Measurements from ENCODE around the gene UTS2R. TPM values are rescaled to one million over a fixed set of nuclear protein-coding genes. Genes with fewer than 3 reads are reported as not detected.
"Not testable (repeated sequence)": the region's sequence is repeated elsewhere in the genome, so short reads cannot be mapped to it uniquely, and the experiment has no call there.

Gene UTS2R
- total RNA-seq, 1 donor from 2014 or later, result not detected

DNA sequence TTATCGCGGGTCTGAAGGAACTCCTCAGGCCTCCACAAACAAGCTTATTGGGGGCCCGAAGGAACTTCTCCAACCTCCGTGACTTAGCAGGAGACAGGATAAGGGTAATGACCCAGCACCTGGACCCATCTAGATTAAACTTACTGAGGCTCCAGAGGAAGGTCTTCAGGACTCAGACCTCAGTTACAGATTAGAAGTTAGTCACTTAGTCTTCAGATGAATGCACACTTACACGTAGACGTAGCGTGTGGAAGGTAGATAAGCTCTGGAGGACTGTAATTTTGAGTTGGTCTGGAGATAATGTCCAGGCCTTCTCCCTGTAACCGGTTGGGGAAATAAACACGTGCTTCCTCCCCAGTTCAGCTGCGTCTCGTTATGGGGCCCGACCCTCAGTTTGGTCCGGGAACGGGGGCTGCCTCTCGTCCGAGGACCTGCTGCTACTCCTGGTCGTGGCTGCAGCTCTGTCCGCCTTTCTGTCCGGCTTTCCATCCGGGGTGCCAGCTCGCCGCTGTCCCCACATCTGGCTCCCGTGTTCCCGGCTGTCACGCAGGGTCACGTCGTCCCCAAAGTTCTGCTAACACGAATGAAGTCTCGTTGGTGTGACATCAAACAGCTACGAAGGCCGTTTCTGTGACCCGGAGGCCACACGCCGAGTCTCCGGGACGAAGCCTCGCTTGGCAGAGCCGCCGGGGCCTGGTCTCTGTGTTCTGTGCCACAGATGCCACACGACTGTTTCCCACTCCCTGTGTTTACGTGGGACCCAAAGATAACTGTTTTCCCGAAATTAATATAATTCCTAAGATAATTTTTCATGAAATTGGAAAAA lies 26.2 kb upstream of the UTS2R start:
- no peak for DNase-seq
- ATAC-seq, result no peak
- TF ChIP-seq CTCF (IDR thresholded peaks at IDR 0.05), result no peak
- no peak overlapping the region for H3K27ac ChIP-seq
- no peaks in the 10 kb centered on the region for H3K4me1 ChIP-seq
- H3K4me3 ChIP-seq, result no peak overlapping the region
- H3K36me3 ChIP-seq, result no peaks in the 10 kb centered on the region
- intact Hi-C loops (cut with DNase I), result no loop called here
- H3K9me3 ChIP-seq, result no peaks in the 10 kb centered on the region
- peaks cover 8% of the 10 kb centered on the region for H3K27me3 ChIP-seq

DNA sequence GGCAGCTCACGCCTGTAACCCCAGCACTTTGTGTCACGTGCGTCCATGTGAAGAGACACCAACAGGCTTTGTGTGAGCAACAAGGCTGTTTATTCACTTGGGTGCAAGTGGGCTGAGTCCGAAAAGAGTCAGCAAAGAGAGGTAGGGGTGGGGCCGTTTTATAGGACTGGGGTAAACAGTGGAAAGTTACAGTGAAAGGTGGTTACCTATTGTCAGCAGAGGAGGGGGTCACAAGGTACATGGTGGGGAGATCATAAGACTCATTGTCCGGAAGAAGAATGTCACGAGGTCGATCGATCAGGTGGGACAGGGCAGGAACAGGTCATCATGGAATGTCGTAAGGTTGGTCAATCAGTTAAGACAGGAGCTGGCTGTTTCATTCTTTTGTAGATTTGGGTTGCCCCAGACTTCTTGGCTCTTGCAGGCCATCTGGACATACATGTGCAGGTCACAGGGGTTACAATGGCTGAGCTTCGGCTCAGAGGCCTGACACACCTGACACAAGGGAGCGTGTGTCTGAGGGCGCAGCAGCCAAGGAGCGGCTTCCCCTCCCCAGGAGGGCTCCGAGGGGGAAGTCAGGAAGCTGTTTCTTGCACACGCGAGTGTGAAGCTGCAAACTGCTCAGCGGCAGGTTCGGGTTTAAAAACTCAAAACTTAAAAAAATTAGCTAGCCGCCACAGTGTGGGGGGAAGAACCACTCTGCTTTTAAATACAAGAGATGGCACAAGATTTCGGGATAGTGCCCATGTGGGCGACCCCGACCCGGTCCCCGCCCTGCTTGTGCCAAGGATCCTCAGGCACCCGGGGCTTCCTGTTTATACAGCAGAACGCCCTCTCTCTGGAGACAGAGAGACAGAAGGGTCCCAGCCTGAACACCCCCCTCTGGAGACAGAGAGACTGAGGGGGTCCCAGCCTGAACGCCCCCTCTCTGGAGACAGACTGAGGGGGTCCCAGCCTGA lies 24.9 kb upstream of the UTS2R start:
- Histone ChIP-seq H3K36me3 (no peaks in the 10 kb centered on the region), H3K4me3 (no peak overlapping the region), H3K9me3 (no peaks in the 10 kb centered on the region), H3K27ac (no peak overlapping the region), H3K4me1 (no peaks in the 10 kb centered on the region), H3K27me3 (peaks cover 14% of the 10 kb centered on the region)
- intact Hi-C loops (cut with DNase I), result no loop called here
- TF ChIP-seq CTCF (IDR thresholded peaks at IDR 0.05), result no peak
- no peak for ATAC-seq
- no peak for DNase-seq

DNA sequence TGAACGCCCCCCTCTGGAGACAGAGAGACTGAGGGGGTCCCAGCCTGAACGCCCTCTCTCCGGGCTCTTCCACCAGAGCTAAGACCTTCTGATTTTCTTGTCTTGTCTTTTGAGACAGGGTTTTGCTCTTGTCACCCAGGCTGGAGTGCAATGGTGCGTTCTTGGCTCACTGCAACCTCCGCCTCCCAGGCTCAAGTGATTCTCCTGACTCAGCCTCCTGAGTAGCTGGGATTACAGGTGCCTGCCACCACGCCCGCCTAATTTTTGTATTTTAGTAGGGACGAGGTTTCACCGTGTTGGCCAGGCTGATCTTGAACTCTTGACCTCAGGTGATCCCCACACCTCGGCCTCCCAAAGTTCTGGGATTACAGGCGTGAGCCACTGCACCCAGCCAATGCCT lies 23.6 kb upstream of the UTS2R start:
- H3K27ac ChIP-seq; H3K4me3 ChIP-seq; intact Hi-C loops (cut with DNase I); H3K9me3 ChIP-seq; H3K4me1 ChIP-seq; DNase-seq; H3K36me3 ChIP-seq; ATAC-seq: not testable (repeated sequence)
- H3K27me3 ChIP-seq, result peaks cover 14% of the 10 kb centered on the region

GRCh38 chr17:82348434-82348833 lies 23.1 kb upstream of the UTS2R start:
- intact Hi-C loops (cut with DNase I), result no loop called here
- ATAC-seq (no peak), DNase-seq (no peak)
- Histone ChIP-seq H3K27ac (no peak overlapping the region), H3K4me1 (no peaks in the 10 kb centered on the region), H3K4me3 (no peak overlapping the region), H3K9me3 (no peaks in the 10 kb centered on the region), H3K36me3 (no peaks in the 10 kb centered on the region), H3K27me3 (peaks cover 14% of the 10 kb centered on the region)
- no peak for TF ChIP-seq CTCF (IDR thresholded peaks at IDR 0.05)

DNA sequence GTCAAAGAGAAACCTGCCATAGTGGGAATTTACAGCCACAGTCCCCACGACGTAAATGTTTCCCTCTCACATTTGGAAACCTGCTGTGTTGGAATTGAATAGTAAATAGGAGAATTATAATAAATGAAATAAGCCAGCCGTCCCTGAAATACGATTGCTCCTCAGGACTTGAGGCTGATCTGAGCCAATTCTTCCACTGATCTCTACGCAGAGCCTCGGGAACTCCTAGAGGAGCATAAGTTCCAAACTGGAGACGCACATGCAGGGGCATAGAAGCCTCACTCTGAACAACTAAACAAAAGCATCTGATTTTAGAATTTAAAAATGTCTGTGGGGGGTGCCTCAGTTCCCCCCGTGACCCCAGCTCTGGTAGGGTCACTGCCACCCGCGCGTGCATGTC lies 22.7 kb upstream of the UTS2R start:
- intact Hi-C loops (cut with DNase I), result no loop called here
- DNase-seq (no peak), ATAC-seq (no peak)
- TF ChIP-seq CTCF (IDR thresholded peaks at IDR 0.05), result no peak
- H3K4me1 ChIP-seq, result no peaks in the 10 kb centered on the region
- peaks cover 14% of the 10 kb centered on the region for H3K27me3 ChIP-seq
- H3K9me3 ChIP-seq, result no peaks in the 10 kb centered on the region
- no peak overlapping the region for H3K27ac ChIP-seq
- H3K4me3 ChIP-seq, result no peak overlapping the region
- no peaks in the 10 kb centered on the region for H3K36me3 ChIP-seq

GRCh38 chr17:82349287-82349701 lies 22.3 kb upstream of the UTS2R start:
- no peak overlapping the region for H3K27ac ChIP-seq
- H3K9me3 ChIP-seq, result no peaks in the 10 kb centered on the region
- no peak for ATAC-seq
- H3K27me3 ChIP-seq, result peaks cover 14% of the 10 kb centered on the region
- H3K4me3 ChIP-seq, result no peak overlapping the region
- no peaks in the 10 kb centered on the region for H3K4me1 ChIP-seq
- no peaks in the 10 kb centered on the region for H3K36me3 ChIP-seq
- no peak for TF ChIP-seq CTCF (IDR thresholded peaks at IDR 0.05)
- intact Hi-C loops (cut with DNase I), result no loop called here
- DNase-seq, result no peak
